H1 (cell line): ENCODE measurements around the gene ZNF423. TPM values are rescaled to one million over a fixed set of nuclear protein-coding genes. Genes with fewer than 3 reads are reported as not detected.

ENCODE experiments used
- CTCF ChIA-PET: fragments of 300-600 bp; sonication (Branson Sonifier 250); formaldehyde crosslinking; loops from one replicate; lab custom pipeline; 2021; ENCODE audit not compliant: partially characterized antibody; lab: Charles Lee
- POLR2A ChIA-PET: fragments of 300-600 bp; sonication (Branson Sonifier 250); formaldehyde crosslinking; loops from one replicate; lab custom pipeline; 2021; ENCODE audit warnings: inconsistent platforms; ENCODE audit not compliant: partially characterized antibody; lab: Charles Lee
- DNase-seq, 2 experiments: peaks; one replicate each; pipeline versions ENCODE4 v3.0.0 to v3.0.0-alpha.2; 2010 to 2022; ENCODE audit warnings: low spot score in 2 of 2, low read depth in 1 of 2, mixed read lengths in 1 of 2
- FAIRE-seq: peaks from 2 replicates; lab custom pipeline; 2011; peaks lifted over from hg19 to GRCh38; lab: Jason Lieb, UNC
- H2AFZ ChIP-seq: 2 replicates; pipeline ENCODE4 v1.8.1; 2012; ENCODE audit warnings: low read length, inconsistent platforms
- H2AK5ac ChIP-seq: 2 replicates; pipeline ENCODE4 v1.6.1; 2013; ENCODE audit warnings: low read depth, low read length
- H2BK120ac ChIP-seq: replicated peaks from 2 replicates; pipeline ENCODE3; 2013; ENCODE audit warnings: low read depth, low read length, inconsistent platforms
- H2BK12ac ChIP-seq: 2 replicates; pipeline ENCODE4 v1.6.1; 2013; ENCODE audit warnings: low read depth, low read length
- H2BK15ac ChIP-seq: 2 replicates; pipeline ENCODE4 v1.6.1; 2013; ENCODE audit warnings: low read length
- H2BK20ac ChIP-seq: 2 replicates; pipeline ENCODE4 v1.6.1; 2013; ENCODE audit warnings: low read length
- H2BK5ac ChIP-seq: 2 replicates; pipeline ENCODE4 v1.6.1; 2013; ENCODE audit warnings: low read depth, low read length
- H3K14ac ChIP-seq: 2 replicates; pipeline ENCODE4 v1.6.1; 2013; ENCODE audit warnings: inconsistent platforms; ENCODE audit not compliant: insufficient read length
- H3K18ac ChIP-seq: 2 replicates; pipeline ENCODE4 v1.6.1; 2013; ENCODE audit warnings: low read length; ENCODE audit errors: extremely low read depth
- H3K23ac ChIP-seq: 2 replicates; pipeline ENCODE4 v1.6.1; 2013; ENCODE audit warnings: inconsistent platforms; ENCODE audit not compliant: insufficient read length
- H3K23me2 ChIP-seq: 2 replicates; pipeline ENCODE4 v1.6.1; 2013; ENCODE audit warnings: low read depth, low read length
- H3K27ac ChIP-seq: 2 replicates; pipeline ENCODE4 v1.6.1; 2011; ENCODE audit warnings: low read depth, low read length, inconsistent platforms
- H3K27me3 ChIP-seq, 4 experiments: replicated peaks in 1 of 4; 1 replicate in 1 of 4; 2 replicates in 3 of 4; pipeline versions ENCODE4 v1.6.1 to v1.8.1; 2011 to 2013; ENCODE audit warnings: low read length in 3 of 4, mild to moderate bottlenecking in 3 of 4, inconsistent platforms in 2 of 4, mixed read lengths in 2 of 4, moderate library complexity in 1 of 4; ENCODE audit not compliant: control insufficient read depth in 3 of 4, insufficient read depth in 3 of 4; ENCODE audit errors: extremely low read depth in 1 of 4
- H3K36me3 ChIP-seq, 4 experiments: 2 replicates each; pipeline versions ENCODE4 v1.6.1 to v1.8.1; 2011 to 2013; ENCODE audit warnings: mild to moderate bottlenecking in 4 of 4, low read length in 3 of 4, moderate library complexity in 2 of 4, control low read depth in 1 of 4, inconsistent platforms in 1 of 4; ENCODE audit not compliant: insufficient read depth in 4 of 4, control insufficient read depth in 2 of 4
- H3K4ac ChIP-seq: replicated peaks from 2 replicates; pipeline ENCODE3; 2013; ENCODE audit warnings: low read length, low read depth, mixed read lengths, inconsistent platforms; ENCODE audit not compliant: insufficient read length
- H3K4me1 ChIP-seq, 4 experiments: replicated peaks in 1 of 4; 1 replicate in 1 of 4; 2 replicates in 3 of 4; pipeline versions ENCODE4 v1.6.1 to v1.8.1; 2011 to 2013; ENCODE audit warnings: low read length in 3 of 4, inconsistent platforms in 2 of 4, mixed read lengths in 1 of 4; ENCODE audit not compliant: insufficient read depth in 4 of 4, control insufficient read depth in 3 of 4
- H3K4me2 ChIP-seq, 2 experiments: 2 replicates each; pipeline versions ENCODE4 v1.6.1 to v1.8.1; 2011 to 2013; ENCODE audit warnings: low read depth in 2 of 2, low read length in 2 of 2, control low read depth in 1 of 2, inconsistent platforms in 1 of 2, mild to moderate bottlenecking in 1 of 2; ENCODE audit not compliant: insufficient read depth in 1 of 2
- H3K4me3 ChIP-seq, 4 experiments: fragments of 200-600, 300-600 bp in 1 of 4; sonication (generic), shearing (Covaris generic), sonication (Bioruptor Twin) in 1 of 4; 2 replicates each; pipeline versions ENCODE4 v1.5.1 to v1.8.1; 2011 to 2016; ENCODE audit warnings: low read length in 4 of 4, low read depth in 3 of 4, control low read depth in 2 of 4, inconsistent platforms in 2 of 4, mild to moderate bottlenecking in 2 of 4, mixed read lengths in 1 of 4, moderate library complexity in 1 of 4; ENCODE audit not compliant: insufficient read depth in 2 of 4; ENCODE audit errors: extremely low read depth in 1 of 4
- H3K56ac ChIP-seq: replicated peaks from 2 replicates; pipeline ENCODE3; 2013; ENCODE audit warnings: low read depth, mild to moderate bottlenecking, mixed read lengths, low read length, inconsistent platforms; ENCODE audit not compliant: insufficient read length
- H3K79me1 ChIP-seq: 2 replicates; pipeline ENCODE4 v1.6.1; 2013; ENCODE audit warnings: low read depth, low read length, control low read depth
- H3K79me2 ChIP-seq, 2 experiments: 2 replicates each; pipeline versions ENCODE4 v1.6.1 to v1.8.1; 2012 to 2013; ENCODE audit warnings: low read length in 2 of 2, mild to moderate bottlenecking in 2 of 2, inconsistent platforms in 1 of 2; ENCODE audit not compliant: insufficient read depth in 2 of 2, control insufficient read depth in 1 of 2
- H3K9ac ChIP-seq, 4 experiments: replicated peaks in 1 of 4; 1 replicate in 1 of 4; 2 replicates in 3 of 4; pipeline versions ENCODE4 v1.6.1 to v1.8.1; 2011 to 2013; ENCODE audit warnings: low read depth in 3 of 4, low read length in 3 of 4, control low read depth in 2 of 4, mild to moderate bottlenecking in 2 of 4, moderate library complexity in 2 of 4, inconsistent platforms in 1 of 4; ENCODE audit errors: extremely low read depth in 1 of 4
- H3K9me3 ChIP-seq, 2 experiments: 2 replicates each; pipeline versions ENCODE4 v1.6.1 to v1.8.1; 2012 to 2013; ENCODE audit warnings: mild to moderate bottlenecking in 2 of 2, moderate library complexity in 2 of 2, control low read depth in 1 of 2, inconsistent platforms in 1 of 2, low read depth in 1 of 2, low read length in 1 of 2, mixed read lengths in 1 of 2; ENCODE audit not compliant: insufficient read depth in 2 of 2
- H4K20me1 ChIP-seq, 2 experiments: replicated peaks in 1 of 2; 2 replicates each; pipeline versions ENCODE3 to v1.8.1; 2011 to 2013; ENCODE audit warnings: inconsistent platforms in 2 of 2, low read length in 2 of 2, mild to moderate bottlenecking in 1 of 2; ENCODE audit not compliant: insufficient read depth in 2 of 2, control insufficient read depth in 1 of 2
- H4K5ac ChIP-seq: 2 replicates; pipeline ENCODE4 v1.6.1; 2013; ENCODE audit warnings: low read length, low read depth, mixed read lengths, inconsistent platforms; ENCODE audit not compliant: insufficient read length
- H4K8ac ChIP-seq: 2 replicates; pipeline ENCODE4 v1.8.0; 2013; ENCODE audit warnings: mild to moderate bottlenecking, moderate library complexity, low read length, inconsistent platforms; ENCODE audit not compliant: insufficient read depth; ENCODE audit errors: extremely low read depth
- H4K91ac ChIP-seq: replicated peaks from 2 replicates; pipeline ENCODE3; 2013; ENCODE audit warnings: low read length, mixed read lengths, inconsistent platforms; ENCODE audit not compliant: insufficient read length
- BACH1 ChIP-seq: IDR thresholded peaks from 2 replicates; pipeline ENCODE4 v1.6.1; 2012; ENCODE audit warnings: low read length, improper control_type of control experiment
- CHD2 ChIP-seq: IDR thresholded peaks from 2 replicates; pipeline ENCODE4 v1.6.1; 2012; ENCODE audit warnings: low read length, improper control_type of control experiment
- CTCF ChIP-seq, 3 experiments: IDR thresholded peaks; 1 replicate in 2 of 3; 2 replicates in 1 of 3; pipeline versions ENCODE4 v1.5.1 to v1.6.1; 2011; ENCODE audit warnings: low read length in 3 of 3, mild to moderate bottlenecking in 3 of 3, inconsistent platforms in 2 of 3, low read depth in 1 of 3, moderate library complexity in 1 of 3; ENCODE audit not compliant: insufficient read depth in 1 of 3; ENCODE audit errors: control extremely low read depth in 1 of 3
- EGR1 ChIP-seq: IDR thresholded peaks from 2 replicates; pipeline ENCODE4 v1.6.1; 2011; ENCODE audit warnings: low read depth, low read length, borderline replicate concordance
- GTF2F1 ChIP-seq: IDR thresholded peaks from 2 replicates; pipeline ENCODE4 v1.6.1; 2012; ENCODE audit warnings: low read depth, low read length, improper control_type of control experiment, borderline replicate concordance
- MAFK ChIP-seq: IDR thresholded peaks from 2 replicates; pipeline ENCODE4 v1.6.1; 2012; ENCODE audit warnings: low read depth, mild to moderate bottlenecking, improper control_type of control experiment, low read length
- NANOG ChIP-seq: IDR thresholded peaks from 2 replicates; pipeline ENCODE4 v1.6.1; 2011; ENCODE audit warnings: low read length, low read depth, mild to moderate bottlenecking, inconsistent platforms; ENCODE audit not compliant: insufficient read depth, poor library complexity, severe bottlenecking
- NRF1 ChIP-seq: IDR thresholded peaks from 2 replicates; pipeline ENCODE4 v1.6.1; 2011; ENCODE audit warnings: mild to moderate bottlenecking, low read depth, low read length, improper control_type of control experiment
- POLR2A ChIP-seq, 2 experiments: IDR thresholded peaks; 1 replicate in 1 of 2; 2 replicates in 1 of 2; pipeline ENCODE4 v1.6.1; 2011; ENCODE audit warnings: low read depth in 2 of 2, low read length in 2 of 2, mild to moderate bottlenecking in 2 of 2; ENCODE audit errors: control extremely low read depth in 1 of 2
- POLR2AphosphoS5 ChIP-seq: IDR thresholded peaks from 2 replicates; pipeline ENCODE4 v1.6.1; 2011; ENCODE audit warnings: low read depth, low read length
- SIX5 ChIP-seq: IDR thresholded peaks from 2 replicates; pipeline ENCODE4 v1.6.1; 2011; ENCODE audit warnings: mild to moderate bottlenecking, low read depth, low read length
- TAF1 ChIP-seq: IDR thresholded peaks from 2 replicates; pipeline ENCODE4 v1.6.1; 2011; ENCODE audit warnings: mild to moderate bottlenecking, low read depth, low read length
- YY1 ChIP-seq: IDR thresholded peaks from 2 replicates; pipeline ENCODE4 v1.6.1; 2011; ENCODE audit warnings: low read depth, mild to moderate bottlenecking, low read length
- WGBS, 2 experiments: shearing (Covaris generic) in 1 of 2; methylation state at CpG; one replicate each; pipeline versions ENCODE4 v1.1.6 to v1.1.7; 2013 to 2015; ENCODE audit warnings: low lambda C conversion rate in 2 of 2, mixed read lengths in 2 of 2, inconsistent platforms in 1 of 2, low coverage in 1 of 2, missing lambda C conversion rate in 1 of 2; ENCODE audit not compliant: insufficient replicate concordance in 2 of 2, insufficient coverage in 1 of 2, insufficient read length in 1 of 2; ENCODE audit errors: extremely low coverage in 1 of 2, missing lambda C conversion rate in 1 of 2; 5-methylcytosine and 5-hydroxymethylcytosine counted together
- polyA plus RNA-seq, 7 experiments: library from polyadenylated mRNA; depleted of rRNA in 3 of 7; stranded (reverse) in 5 of 7; unstranded in 2 of 7; fragments of >200 nt in 5 of 7; fragments of 200-250 nt in 2 of 7; gene quantifications; 1 replicate in 5 of 7; 2 replicates in 1 of 7; 4 replicates in 1 of 7; pipeline versions ENCODE4 v1.2.1 to v1.2.3, GENCODE V29; 2011 to 2013; ENCODE audit warnings: missing spikeins in 2 of 7, mixed read lengths in 2 of 7
- total RNA-seq: library from RNA; stranded (reverse); fragmentation: NEBNext Ultra II Directional; extraction: Animal tissue kit (Norgen Biotek cat#: 25700); gene quantifications from 2 replicates; pipeline ENCODE4 v1.2.1, GENCODE V29; 2021

The ZNF423 gene
- total and polyA plus RNA-seq, 2 of the 8 experiments (the other 6 are each of a cell fraction or from before 2014, with no cell fraction given) = 38.2 to 52.3 TPM

GRCh38 chr16:49443576-49443975 is 412.3 kb downstream of the ZNF423 start:
- Histone ChIP-seq H2AK5ac (no peak overlapping the region), H3K4me2 (no peak overlapping the region), H3K36me3 (no peaks in the 10 kb centered on the region), H3K4ac (no peak overlapping the region), H3K27me3 (no peaks in the 10 kb centered on the region; a peak in 1 of 7 replicates), H2BK120ac (no peak overlapping the region), H3K9ac (no peak overlapping the region), H3K79me2 (no peaks in the 10 kb centered on the region), H3K4me1 (peaks cover 8 to 23% (median 18%) of the 10 kb centered on the region in 4 experiments), H2BK12ac (peak overlapping the region; percentile 75; the same call in 1 of the 2 replicates), H2BK15ac (no peak overlapping the region), H3K56ac (no peak overlapping the region), H3K27ac (no peak overlapping the region), H2BK5ac (no peak overlapping the region), H4K91ac (no peak overlapping the region), H4K20me1 (no peaks in the 10 kb centered on the region), H2BK20ac (no peak overlapping the region), H3K23ac (no peak overlapping the region), H3K79me1 (no peaks in the 10 kb centered on the region), H4K8ac (no peak overlapping the region), H3K23me2 (no peaks in the 10 kb centered on the region), H3K9me3 (no peaks in the 10 kb centered on the region), H3K14ac (no peak overlapping the region), H3K4me3 (no peak overlapping the region), H2AFZ (no peak overlapping the region), H3K18ac (no peak overlapping the region), H4K5ac (no peak overlapping the region)
- FAIRE-seq (no peak), DNase-seq (no peak)
- 86% methylated on average over 9 of the region's 9 CpGs; no CpG with 5 or more reads in 1 of the 2 experiments for WGBS, 2 experiments
- ChIA-PET POLR2A (interaction anchor here (0.6 kb wide), 1 partner anchor 9 kb away, joined by 3 read pairs; no protein-coding TSS in a partner anchor), CTCF (interaction anchor here (0.6 to 2.3 kb wide), 7 partner anchors 12 to 1149 kb away, joined by 3 to 11 read pairs (median 3); no protein-coding TSS in a partner anchor)
- TF ChIP-seq CTCF (IDR thresholded peaks at IDR 0.05; ENCODE audit: control extremely low read depth in 1 of 3, insufficient read depth in 1 of 3, low read depth in 1 of 3, low read length in 3 of 3) (no peak), POLR2AphosphoS5 (no peak), MAFK (no peak), NANOG (no peak), NRF1 (no peak), YY1 (no peak), TAF1 (no peak), EGR1 (no peak), GTF2F1 (no peak), POLR2A (IDR thresholded peaks at IDR 0.05; ENCODE audit: control extremely low read depth in 1 of 2, low read depth in 2 of 2, low read length in 2 of 2) (no peak), CHD2 (no peak), SIX5 (no peak), BACH1 (no peak)
